D721Med (cell line): ENCODE measurements around the gene ARHGAP32.

Source experiments
- DNase-seq: peaks from one replicate; pipeline ENCODE4 v3.0.0; 2011; ENCODE audit warnings: low spot score; ENCODE audit not compliant: insufficient read length
- FAIRE-seq: peaks from 2 replicates; lab custom pipeline; 2011; peaks lifted over from hg19 to GRCh38; lab: Jason Lieb, UNC
- TF ChIP-seq, protein P1 (sequence below): IDR thresholded peaks from 2 replicates; pipeline ENCODE4 v1.5.1; 2012; ENCODE audit warnings: mild to moderate bottlenecking, control low read depth; ENCODE audit not compliant: insufficient read depth; ENCODE audit errors: missing control alignments

The ARHGAP32 gene

DNA sequence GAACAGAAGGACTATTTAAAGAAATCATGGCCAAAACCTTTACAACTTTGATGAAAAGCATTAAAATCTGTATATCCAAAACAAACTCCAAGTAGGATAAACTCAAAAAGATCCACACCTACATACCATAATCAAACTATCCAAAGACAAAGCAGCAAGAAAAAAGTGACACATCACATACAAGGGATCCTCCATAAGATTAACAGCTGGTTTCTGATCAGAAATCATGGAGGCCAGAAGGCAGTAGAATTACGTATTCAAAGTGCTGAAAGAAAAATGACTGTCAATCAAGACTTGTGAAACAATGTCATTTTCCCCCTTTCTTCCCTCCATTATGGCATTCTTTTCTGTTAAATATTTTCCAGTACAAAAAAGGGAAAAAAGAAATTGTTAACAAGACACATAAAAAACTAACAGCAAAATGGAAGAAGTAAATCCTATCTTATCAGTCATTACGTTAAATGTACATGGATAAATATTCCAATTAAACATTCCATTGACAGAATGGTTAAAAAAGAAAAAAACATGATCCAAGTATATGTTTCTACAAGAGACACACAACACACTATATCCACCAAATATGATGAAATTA lies 34.2 kb upstream of the ARHGAP32 start:
- FAIRE-seq (no peak), DNase-seq (no peak)
- TF ChIP-seq, protein P1, sequence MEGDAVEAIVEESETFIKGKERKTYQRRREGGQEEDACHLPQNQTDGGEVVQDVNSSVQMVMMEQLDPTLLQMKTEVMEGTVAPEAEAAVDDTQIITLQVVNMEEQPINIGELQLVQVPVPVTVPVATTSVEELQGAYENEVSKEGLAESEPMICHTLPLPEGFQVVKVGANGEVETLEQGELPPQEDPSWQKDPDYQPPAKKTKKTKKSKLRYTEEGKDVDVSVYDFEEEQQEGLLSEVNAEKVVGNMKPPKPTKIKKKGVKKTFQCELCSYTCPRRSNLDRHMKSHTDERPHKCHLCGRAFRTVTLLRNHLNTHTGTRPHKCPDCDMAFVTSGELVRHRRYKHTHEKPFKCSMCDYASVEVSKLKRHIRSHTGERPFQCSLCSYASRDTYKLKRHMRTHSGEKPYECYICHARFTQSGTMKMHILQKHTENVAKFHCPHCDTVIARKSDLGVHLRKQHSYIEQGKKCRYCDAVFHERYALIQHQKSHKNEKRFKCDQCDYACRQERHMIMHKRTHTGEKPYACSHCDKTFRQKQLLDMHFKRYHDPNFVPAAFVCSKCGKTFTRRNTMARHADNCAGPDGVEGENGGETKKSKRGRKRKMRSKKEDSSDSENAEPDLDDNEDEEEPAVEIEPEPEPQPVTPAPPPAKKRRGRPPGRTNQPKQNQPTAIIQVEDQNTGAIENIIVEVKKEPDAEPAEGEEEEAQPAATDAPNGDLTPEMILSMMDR, result no peak

DNA sequence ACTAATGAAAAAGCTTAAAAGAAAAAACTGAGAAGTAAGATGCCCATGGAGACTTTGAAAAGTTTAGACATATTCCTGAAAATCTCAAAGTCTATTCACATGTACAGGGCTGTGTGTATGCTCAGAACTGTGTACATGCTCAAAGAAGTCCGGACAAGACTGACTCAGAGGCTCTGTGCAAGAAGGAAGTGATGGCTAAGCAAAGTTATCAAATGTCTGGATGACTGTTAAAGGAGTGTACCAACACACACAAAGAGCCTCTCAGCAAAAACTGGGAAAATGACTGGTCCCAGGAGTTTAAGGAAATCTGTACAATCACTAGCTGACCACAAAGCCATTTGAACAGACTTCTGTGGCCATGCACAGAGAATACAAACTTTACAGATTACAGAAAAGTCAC lies 33.1 kb upstream of the ARHGAP32 start:
- TF ChIP-seq, protein P1, result no peak
- no peak for FAIRE-seq
- no peak for DNase-seq

DNA sequence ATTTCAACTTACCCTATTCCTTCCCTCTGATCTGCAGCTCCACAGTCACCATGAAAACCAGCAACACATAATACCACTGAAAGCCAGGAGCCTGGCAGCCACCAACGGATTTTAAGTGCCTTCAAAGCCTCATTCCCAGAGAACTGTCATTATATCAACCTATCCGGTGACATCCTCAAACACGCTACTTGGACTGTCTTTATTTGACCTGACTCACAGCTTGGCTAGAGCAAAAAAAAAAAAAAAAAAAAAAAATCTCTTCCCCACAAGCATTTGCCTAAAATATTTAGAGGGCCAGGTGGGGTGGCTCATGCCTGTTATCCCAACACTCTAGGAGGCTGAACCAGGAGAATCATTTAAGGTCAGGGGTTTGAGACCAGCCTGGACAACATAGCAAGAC lies 32.4 kb upstream of the ARHGAP32 start:
- TF ChIP-seq, protein P1, result no peak
- FAIRE-seq (no peak), DNase-seq (no peak)

DNA sequence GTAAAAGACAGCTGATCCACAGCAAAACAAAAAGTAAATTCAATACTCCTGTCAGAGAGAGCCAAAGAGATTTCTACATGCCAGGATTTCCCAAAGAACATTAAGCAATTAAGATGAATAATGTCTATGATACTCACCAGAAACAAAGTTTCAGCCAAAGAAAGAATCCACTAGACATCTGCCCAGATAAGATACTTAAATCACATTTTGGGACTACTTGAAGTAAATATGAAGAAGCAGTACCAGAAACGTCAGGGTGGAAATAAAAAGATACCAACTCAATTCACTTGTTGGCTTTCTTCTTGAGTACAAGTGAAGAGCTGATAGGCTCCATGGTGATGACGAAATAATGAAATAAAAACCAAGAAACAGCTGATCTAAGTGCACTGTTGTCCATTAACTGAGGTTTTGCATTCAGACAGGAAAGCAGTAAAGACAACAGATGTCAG lies 31.6 kb upstream of the ARHGAP32 start:
- DNase-seq (no peak), FAIRE-seq (no peak)

DNA sequence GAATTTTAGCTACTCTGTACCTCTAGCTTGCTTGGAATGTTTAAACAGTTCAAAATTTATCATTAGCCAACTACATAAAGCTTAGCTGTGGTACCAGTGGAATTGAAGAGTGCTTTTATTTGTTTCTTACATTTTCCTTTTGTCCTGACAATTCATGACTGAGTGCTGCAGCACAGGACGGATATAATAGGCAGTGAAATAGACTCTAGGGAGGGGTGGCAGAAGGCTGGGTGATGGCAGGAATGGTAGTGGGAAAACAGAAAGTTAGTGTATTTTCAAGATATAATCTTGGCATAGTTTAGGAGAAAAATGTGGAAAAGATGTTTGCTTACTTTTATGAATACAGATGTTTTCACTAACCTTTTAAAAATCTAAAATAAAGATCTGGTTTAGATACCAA lies 31.1 kb upstream of the ARHGAP32 start:
- TF ChIP-seq, protein P1, result no peak
- no peak for DNase-seq
- no peak for FAIRE-seq

More for the DNA sequence above, 31.6 kb upstream of the ARHGAP32 start:
- TF ChIP-seq, protein P1, result no peak

DNA sequence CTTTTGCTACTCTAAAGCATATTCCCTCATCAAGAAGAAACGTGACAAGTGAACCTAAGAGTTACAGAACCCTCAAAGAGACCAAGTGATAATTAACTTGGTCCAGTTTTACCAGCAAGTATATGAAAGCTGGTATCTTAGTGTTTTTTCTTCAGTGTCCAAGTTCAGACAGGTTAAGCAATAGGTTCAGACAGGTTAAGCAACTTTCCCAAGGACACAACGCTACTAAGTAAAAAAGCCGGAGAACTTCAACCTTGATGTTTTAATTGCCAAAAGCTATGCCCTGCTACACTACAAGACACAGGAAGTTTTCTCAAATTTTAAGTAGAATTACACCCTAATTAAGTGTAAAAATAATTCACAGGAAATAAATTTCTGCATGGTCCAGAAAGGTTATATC lies 30.0 kb upstream of the ARHGAP32 start:
- DNase-seq (no peak), FAIRE-seq (no peak)
- TF ChIP-seq, protein P1, result no peak

DNA sequence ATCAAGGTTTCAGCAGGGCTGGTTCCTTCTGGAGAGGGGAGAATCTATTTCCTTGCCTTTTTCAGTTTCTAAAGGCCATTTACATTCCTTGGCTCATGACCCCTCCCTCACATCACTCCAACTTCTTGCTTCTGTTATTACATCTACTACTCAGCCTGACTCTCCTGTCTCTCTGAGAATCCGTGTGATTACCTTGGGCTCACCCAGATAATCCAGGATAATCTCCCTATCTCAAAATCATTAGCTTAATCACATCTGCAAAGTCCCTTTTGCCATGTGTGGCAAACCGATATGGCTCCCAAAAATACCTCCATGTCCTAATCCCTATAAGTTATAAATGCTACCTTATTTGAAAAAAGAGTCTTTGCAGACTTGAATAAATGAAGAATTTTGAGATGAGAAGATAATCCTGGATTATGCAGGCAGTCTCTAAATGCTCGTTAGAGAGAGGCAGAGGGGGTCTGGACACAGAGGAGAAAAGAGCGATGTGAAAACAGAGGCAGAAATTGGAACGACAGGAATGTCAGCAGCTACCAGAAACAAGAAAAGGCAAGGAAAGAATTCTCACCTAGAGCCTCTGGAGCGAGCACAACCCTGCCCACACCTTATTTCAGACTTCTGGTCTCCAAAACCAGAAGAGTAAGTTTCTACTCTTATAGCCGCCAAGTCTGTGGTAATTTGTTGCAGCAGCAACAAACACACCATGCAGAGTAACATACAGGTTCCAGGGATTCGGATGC lies 23.6 kb upstream of the ARHGAP32 start:
- no peak for DNase-seq
- TF ChIP-seq, protein P1, result no peak
- peak; percentile 98 for FAIRE-seq
